Measurements from ENCODE around the gene SERPINA3.
A peak's percentile ranks its signal among the peaks of the same experiment; 100 is the strongest.

SERPINA3 gene

GRCh38 chr14:94659901-94660300, 47.7 kb downstream of the SERPINA3 start:
- DNase-seq: no peak

DNA sequence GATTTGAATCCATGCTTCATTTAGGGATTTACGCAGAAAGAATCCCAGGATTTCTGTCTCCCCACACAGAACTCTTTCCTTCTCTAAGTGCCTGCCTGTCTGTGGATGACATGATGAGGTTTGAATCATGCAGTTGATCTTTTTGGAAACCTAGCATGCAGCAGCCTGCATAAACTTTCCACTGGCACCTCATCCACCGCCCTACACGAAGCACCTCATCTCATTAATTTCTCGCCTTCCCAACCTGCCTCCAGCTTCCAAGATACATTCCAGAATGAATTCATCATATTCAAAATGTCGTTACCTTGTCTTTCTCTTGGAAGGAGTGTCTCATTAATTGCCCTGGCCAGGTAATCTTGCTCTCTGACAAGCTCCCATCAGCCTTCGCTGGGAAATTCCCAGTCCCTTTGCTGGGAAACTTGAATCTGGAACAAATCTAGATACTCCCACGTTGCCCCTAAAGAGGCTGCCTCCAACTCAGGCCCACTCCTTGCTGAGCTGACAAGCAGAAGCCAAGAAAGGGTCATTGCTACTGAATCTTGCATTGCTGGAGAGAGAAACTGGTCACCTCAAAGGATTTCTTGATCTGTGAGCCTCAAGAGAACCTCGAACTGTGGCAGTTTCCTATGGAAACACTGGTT, 48.2 kb downstream of the SERPINA3 start:
- DNase-seq: no peak

DNA sequence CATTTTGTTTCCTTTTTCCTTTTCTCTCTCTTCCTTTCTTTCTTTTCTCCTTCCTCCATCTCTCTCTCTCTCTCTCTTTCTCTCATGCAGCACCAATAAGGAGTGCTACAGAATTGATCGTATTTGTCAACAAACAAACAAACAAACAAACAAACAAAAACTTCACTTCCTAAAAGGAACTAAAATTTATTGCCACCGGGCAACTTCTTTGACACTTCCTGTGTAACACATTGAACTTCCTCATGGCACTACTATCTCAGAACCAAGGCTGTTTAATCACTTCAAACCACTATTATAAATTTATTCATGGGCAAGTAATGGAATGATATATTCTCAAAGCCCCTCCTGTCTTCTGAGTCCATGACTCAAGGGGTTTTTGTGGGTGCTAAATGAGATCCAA, 51.3 kb downstream of the SERPINA3 start:
- DNase-seq: no peak

DNA sequence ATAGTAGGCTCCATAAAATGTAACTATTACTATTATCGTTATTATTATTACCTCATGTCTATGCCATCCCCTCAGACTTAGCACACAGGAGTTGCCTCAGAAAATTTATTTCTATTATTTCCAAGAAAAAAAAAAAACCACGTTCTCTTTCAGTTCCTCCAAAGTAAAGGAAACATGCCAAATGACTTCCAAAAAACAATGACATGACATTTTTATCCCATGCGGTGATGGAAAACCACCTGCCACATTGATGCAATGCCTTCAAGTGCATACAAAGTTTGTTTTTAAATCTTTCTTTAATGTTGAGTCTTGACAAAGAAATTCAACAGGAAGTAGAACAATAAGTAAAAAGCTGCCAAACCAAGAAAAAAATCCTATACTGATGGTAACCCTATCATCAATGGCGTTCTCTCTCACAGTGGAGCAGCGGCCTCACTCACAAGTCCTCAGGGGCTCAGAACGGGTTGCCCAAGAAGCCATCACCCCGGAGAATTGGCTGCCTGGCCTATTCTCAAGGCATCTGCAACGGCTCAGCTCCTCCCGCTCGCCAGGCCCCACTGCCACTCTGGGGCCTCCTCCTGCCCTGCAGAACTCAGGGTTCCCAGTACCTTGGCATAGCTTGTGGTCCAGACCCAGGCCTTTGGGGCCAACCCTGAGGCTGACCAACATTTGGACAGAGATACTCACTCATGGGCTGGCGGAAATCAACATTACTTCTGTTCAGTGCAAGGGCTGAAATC, 51.9 kb downstream of the SERPINA3 start:
- no peak for DNase-seq

GRCh38 chr14:94665121-94665520, 52.9 kb downstream of the SERPINA3 start:
- peak; percentile 82 for DNase-seq

- no peak for DNase-seq
Measured at GRCh38 chr14:94665544-94665943, 53.4 kb downstream of the SERPINA3 start.

- DNase-seq: no peak
Measured at GRCh38 chr14:94670692-94671285, 58.6 kb downstream of the SERPINA3 start.

DNA sequence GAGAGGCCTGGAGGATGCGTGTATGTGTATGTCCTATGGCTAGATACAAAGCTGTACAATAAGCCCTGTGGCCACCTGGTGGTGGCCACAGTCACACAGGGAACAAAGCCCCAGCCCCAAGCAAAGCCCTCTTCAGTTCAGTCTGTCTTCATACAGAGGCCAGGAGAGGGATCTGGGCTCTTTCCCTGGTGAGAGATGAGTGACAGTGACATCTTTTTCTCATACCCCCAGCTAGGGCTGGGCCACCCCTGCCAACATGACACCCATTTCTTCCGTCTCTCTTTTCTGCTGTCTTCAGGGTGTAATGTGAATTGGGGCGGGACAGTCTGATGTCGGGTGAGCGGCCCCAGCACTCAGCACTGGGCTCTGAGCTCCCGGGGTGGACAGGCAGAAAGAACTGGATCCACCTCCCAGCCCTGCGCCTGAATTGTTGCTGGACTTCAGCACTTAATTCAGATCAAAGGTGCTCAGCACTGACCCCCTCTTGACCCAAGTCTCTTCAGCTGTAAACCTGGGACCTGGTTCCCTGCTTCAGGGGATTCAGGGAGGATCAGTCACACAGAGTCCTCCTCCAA, 59.8 kb downstream of the SERPINA3 start:
- DNase-seq: no peak

- no peak for DNase-seq
Measured at GRCh38 chr14:94673071-94673470, 60.9 kb downstream of the SERPINA3 start.
